PC-3 (cell line): ENCODE results near the gene USP9X. TPM values are rescaled to one million over a fixed set of nuclear protein-coding genes. Genes with fewer than 3 reads are reported as not detected.

Experiments
- ATAC-seq: fragments of 200-7000 bp; cut with Tn5 transposase; 2 replicates; pipeline ENCODE4 v1.9.1; 2020; ENCODE audit warnings: mild to moderate bottlenecking, moderate library complexity
- BruUV-seq: library from RNA; stranded (reverse); fragments of 400-500 nt; replicated peaks from 2 replicates; lab custom pipeline; 2021; lab: Mats Ljungman, UMichigan
- CTCF ChIA-PET: fragments of 300-600 bp; sonication (Branson Sonifier 250); formaldehyde crosslinking; loops from one replicate; lab custom pipeline; 2022; ENCODE audit warnings: antibody characterized with exemption; lab: Charles Lee
- POLR2A ChIA-PET: fragments of 300-600 bp; sonication (Branson Sonifier 250); formaldehyde crosslinking; loops from one replicate; lab custom pipeline; 2022; ENCODE audit warnings: antibody characterized with exemption; ENCODE audit not compliant: unreplicated experiment; lab: Charles Lee
- DNase-seq: peaks from one replicate; pipeline ENCODE4 v3.0.0-alpha.2; 2015
- H2AFZ ChIP-seq: fragments of 300-600 bp; sonication (generic); 2 replicates; pipeline ENCODE4 v1.6.0; 2016; ENCODE audit warnings: antibody characterized with exemption, low read length
- H3F3A ChIP-seq: fragments of 300-600 bp; sonication (generic); one replicate; pipeline ENCODE4 v1.6.0; 2017; ENCODE audit warnings: antibody characterized with exemption, low read length, control low read depth, mild to moderate bottlenecking; ENCODE audit not compliant: unreplicated experiment
- H3K27ac ChIP-seq: fragments of 300-600 bp; sonication (generic); 2 replicates; pipeline ENCODE4 v1.5.1; 2016; ENCODE audit warnings: mild to moderate bottlenecking, low read length
- H3K27me3 ChIP-seq: fragments of 300-600 bp; sonication (generic); 2 replicates; pipeline ENCODE4 v1.6.1; 2016; ENCODE audit warnings: low read length, mixed read lengths
- H3K36me3 ChIP-seq: fragments of 300-600 bp; sonication (generic); 2 replicates; pipeline ENCODE4 v1.6.1; 2016; ENCODE audit warnings: low read depth, mixed run types, low read length, mixed read lengths
- H3K4me1 ChIP-seq: fragments of 300-600 bp; sonication (generic); 2 replicates; pipeline ENCODE4 v1.5.1; 2016; ENCODE audit warnings: low read length; ENCODE audit not compliant: insufficient read depth
- H3K4me2 ChIP-seq: fragments of 300-600 bp; sonication (generic); 2 replicates; pipeline ENCODE4 v1.6.0; 2016; ENCODE audit warnings: low read length
- H3K4me3 ChIP-seq: fragments of 300-600 bp; sonication (generic); 2 replicates; pipeline ENCODE4 v1.5.1; 2016; ENCODE audit warnings: mild to moderate bottlenecking, low read length, mixed read lengths
- H3K79me2 ChIP-seq: fragments of 300-600 bp; sonication (generic); 2 replicates; pipeline ENCODE4 v1.6.1; 2017; ENCODE audit warnings: low read length, mixed read lengths
- H3K9ac ChIP-seq: fragments of 300-600 bp; sonication (generic); 2 replicates; pipeline ENCODE4 v1.6.0; 2016; ENCODE audit warnings: mild to moderate bottlenecking, low read length
- H3K9me2 ChIP-seq: fragments of 300-600 bp; sonication (generic); replicated peaks from 2 replicates; pipeline ENCODE4 v1.6.1; 2016; ENCODE audit warnings: mixed run types, low read length, mixed read lengths
- H3K9me3 ChIP-seq: fragments of 300-600 bp; sonication (generic); 2 replicates; pipeline ENCODE4 v1.6.1; 2016; ENCODE audit warnings: low read length, mixed read lengths
- H4K20me1 ChIP-seq: fragments of 300-600 bp; sonication (generic); 2 replicates; pipeline ENCODE4 v1.6.1; 2016; ENCODE audit warnings: low read length, mixed read lengths
- EZH2 ChIP-seq: fragments of 300-600 bp; sonication (generic); IDR thresholded peaks from one replicate; pipeline ENCODE4 v1.6.1; 2017; ENCODE audit warnings: antibody characterized with exemption, mild to moderate bottlenecking, low read length; ENCODE audit not compliant: unreplicated experiment
- EZH2phosphoT487 ChIP-seq: fragments of 300-600 bp; sonication (generic); IDR thresholded peaks from 2 replicates; pipeline ENCODE4 v1.6.1; 2018; ENCODE audit warnings: mild to moderate bottlenecking, antibody characterized with exemption, low read length, borderline replicate concordance
- intact Hi-C: fragments of 100-400 bp; cut with micrococcal nuclease; formaldehyde crosslinking; loops from 2 replicates; pipeline ENCODE4 v1.9.0; 2023
- total RNA-seq: library from RNA; depleted of rRNA; stranded (reverse); fragments of >200 nt; gene quantifications from 2 replicates; pipeline ENCODE4 v1.2.3, GENCODE V29; 2014
- TF ChIP-seq, protein P1 (sequence below): fragments of 300-600 bp; sonication (generic); conservative IDR thresholded peaks from 2 replicates; pipeline ENCODE4 v1.5.1; 2017; ENCODE audit warnings: antibody characterized with exemption, low read depth, mild to moderate bottlenecking, low read length

Gene USP9X
- total RNA-seq, 1 experiment from 2014 or later: 63.5 TPM

DNA sequence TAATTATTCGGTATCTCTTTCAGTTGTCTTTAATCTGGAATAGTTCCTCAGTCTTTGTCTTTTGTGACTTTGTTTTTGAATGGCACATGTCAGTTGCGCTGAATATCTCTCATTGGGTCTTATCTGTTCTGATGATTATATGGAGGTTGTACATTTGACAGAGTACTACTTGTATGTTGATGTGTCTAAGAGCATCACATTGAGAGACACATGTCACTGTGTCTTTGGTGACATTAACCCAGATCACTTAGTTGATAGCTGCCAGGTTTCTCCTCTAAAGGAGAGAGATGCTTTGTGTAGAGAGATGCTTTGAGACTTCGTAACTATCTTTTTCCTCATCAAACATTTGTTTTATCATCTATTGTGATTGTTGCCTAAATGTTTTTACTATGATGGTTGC, 92.1 kb downstream of the USP9X start:
- peaks cover 19% of the 10 kb centered on the region; the same call in 1 of the 2 replicates for H3K36me3 ChIP-seq
- no peaks in the 10 kb centered on the region for H3K27me3 ChIP-seq
- intact Hi-C loops: no loop called here
- H3K4me1 ChIP-seq: no peaks in the 10 kb centered on the region
- DNase-seq (no peak), ATAC-seq (no peak)
- H2AFZ ChIP-seq: no peak overlapping the region
- H3K4me2 ChIP-seq: no peak overlapping the region
- H3K9me3 ChIP-seq: no peaks in the 10 kb centered on the region
- POLR2A ChIA-PET: no interaction called here
- 0 out of 2 replicates have a peak, but pooled peaks cover 8% of the 10 kb centered on the region for H4K20me1 ChIP-seq
- BruUV-seq: no TSS peak
- H3K9me2 ChIP-seq: no peaks in the 10 kb centered on the region
- H3F3A ChIP-seq: no peaks in the 10 kb centered on the region
- TF ChIP-seq, protein P1, sequence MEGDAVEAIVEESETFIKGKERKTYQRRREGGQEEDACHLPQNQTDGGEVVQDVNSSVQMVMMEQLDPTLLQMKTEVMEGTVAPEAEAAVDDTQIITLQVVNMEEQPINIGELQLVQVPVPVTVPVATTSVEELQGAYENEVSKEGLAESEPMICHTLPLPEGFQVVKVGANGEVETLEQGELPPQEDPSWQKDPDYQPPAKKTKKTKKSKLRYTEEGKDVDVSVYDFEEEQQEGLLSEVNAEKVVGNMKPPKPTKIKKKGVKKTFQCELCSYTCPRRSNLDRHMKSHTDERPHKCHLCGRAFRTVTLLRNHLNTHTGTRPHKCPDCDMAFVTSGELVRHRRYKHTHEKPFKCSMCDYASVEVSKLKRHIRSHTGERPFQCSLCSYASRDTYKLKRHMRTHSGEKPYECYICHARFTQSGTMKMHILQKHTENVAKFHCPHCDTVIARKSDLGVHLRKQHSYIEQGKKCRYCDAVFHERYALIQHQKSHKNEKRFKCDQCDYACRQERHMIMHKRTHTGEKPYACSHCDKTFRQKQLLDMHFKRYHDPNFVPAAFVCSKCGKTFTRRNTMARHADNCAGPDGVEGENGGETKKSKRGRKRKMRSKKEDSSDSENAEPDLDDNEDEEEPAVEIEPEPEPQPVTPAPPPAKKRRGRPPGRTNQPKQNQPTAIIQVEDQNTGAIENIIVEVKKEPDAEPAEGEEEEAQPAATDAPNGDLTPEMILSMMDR: no peak
- no peak for TF ChIP-seq EZH2
- TF ChIP-seq EZH2phosphoT487: no peak
- H3K27ac ChIP-seq: no peak overlapping the region
- no peak overlapping the region for H3K4me3 ChIP-seq
- H3K9ac ChIP-seq: no peak overlapping the region
- no peaks in the 10 kb centered on the region for H3K79me2 ChIP-seq
- CTCF ChIA-PET: no interaction called here

DNA sequence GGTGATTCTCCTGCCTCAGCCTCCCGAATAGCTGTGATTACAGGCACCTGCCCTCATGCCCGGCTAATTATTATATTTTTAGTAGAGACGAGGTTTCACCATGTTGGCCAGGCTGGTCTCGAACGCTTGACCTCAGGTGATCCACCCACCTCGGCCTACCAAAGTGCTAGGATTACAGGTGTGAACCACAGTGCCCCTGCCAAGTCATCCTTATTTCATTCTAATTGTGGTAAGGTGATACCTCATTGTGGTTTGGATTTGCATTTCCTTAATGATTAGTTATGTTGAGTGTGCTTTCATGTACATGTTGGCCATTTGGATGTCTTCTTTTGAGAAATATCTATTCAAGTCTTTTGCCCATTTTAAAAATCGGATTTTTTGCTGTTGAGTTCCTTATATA, 93.0 kb downstream of the USP9X start:
- no peak overlapping the region for H3K4me2 ChIP-seq
- no peaks in the 10 kb centered on the region for H3K4me1 ChIP-seq
- no TSS peak for BruUV-seq
- CTCF ChIA-PET: no interaction called here
- TF ChIP-seq, protein P1: no peak
- TF ChIP-seq EZH2phosphoT487 (no peak), EZH2 (no peak)
- no peaks in the 10 kb centered on the region for H3K9me2 ChIP-seq
- H3K36me3 ChIP-seq: peaks cover 11% of the 10 kb centered on the region; the same call in 1 of the 2 replicates
- H3K79me2 ChIP-seq: no peaks in the 10 kb centered on the region
- H3K27me3 ChIP-seq: no peaks in the 10 kb centered on the region
- H3K9me3 ChIP-seq: no peaks in the 10 kb centered on the region
- H2AFZ ChIP-seq: no peak overlapping the region
- DNase-seq (no peak), ATAC-seq (no peak)
- H3K4me3 ChIP-seq: no peak overlapping the region
- H3K9ac ChIP-seq: no peak overlapping the region
- H4K20me1 ChIP-seq: 0 out of 2 replicates have a peak, but pooled peaks cover 8% of the 10 kb centered on the region
- no peak overlapping the region for H3K27ac ChIP-seq
- POLR2A ChIA-PET: interaction anchor here (0.7 kb wide), 1 partner anchor 743 kb away, joined by 7 read pairs; no protein-coding TSS in a partner anchor
- intact Hi-C loops: no loop called here
- H3F3A ChIP-seq: no peaks in the 10 kb centered on the region

- no TSS peak for BruUV-seq
- TF ChIP-seq EZH2phosphoT487: no peak
- TF ChIP-seq, protein P1: peak; percentile 77
- no peak for TF ChIP-seq EZH2
- H2AFZ ChIP-seq: no peak overlapping the region
- no peaks in the 10 kb centered on the region for H3F3A ChIP-seq
- H3K9ac ChIP-seq: no peak overlapping the region
- H3K27ac ChIP-seq: no peak overlapping the region
- no peak overlapping the region for H3K4me3 ChIP-seq
- H3K9me2 ChIP-seq: no peaks in the 10 kb centered on the region
- no peak overlapping the region for H3K4me2 ChIP-seq
- intact Hi-C loops: loop anchor here (1.0 kb wide), 1 partner anchor 73 kb away; no protein-coding TSS in a partner anchor
- no peaks in the 10 kb centered on the region for H3K9me3 ChIP-seq
- H4K20me1 ChIP-seq: 0 out of 2 replicates have a peak, but pooled peaks cover 8% of the 10 kb centered on the region
- ATAC-seq: peak; percentile 73
- no peaks in the 10 kb centered on the region for H3K27me3 ChIP-seq
- peak; percentile 67 for DNase-seq
- no peaks in the 10 kb centered on the region for H3K79me2 ChIP-seq
- H3K4me1 ChIP-seq: no peaks in the 10 kb centered on the region
- CTCF ChIA-PET: interaction anchor here (0.6 kb wide), 1 partner anchor 83 kb away, joined by 4 read pairs; no protein-coding TSS in a partner anchor
- H3K36me3 ChIP-seq: peaks cover 15% of the 10 kb centered on the region; the same call in 1 of the 2 replicates
- POLR2A ChIA-PET: interaction anchor here (0.7 to 1.0 kb wide), 2 partner anchors 27 to 599 kb away, joined by 3 to 4 read pairs; no protein-coding TSS in a partner anchor
Observed at GRCh38 chrX:41180194-41180908, 95.1 kb downstream of the USP9X start.
